GM19099 (cell line): Measurements from ENCODE around the gene ST8SIA5.

ENCODE experiments used
- POLR2A ChIP-seq: IDR thresholded peaks from 3 replicates; pipeline ENCODE4 v1.6.1; 2011; ENCODE audit warnings: low read depth; ENCODE audit not compliant: insufficient read length; ENCODE audit errors: extremely low read depth

Gene ST8SIA5

DNA sequence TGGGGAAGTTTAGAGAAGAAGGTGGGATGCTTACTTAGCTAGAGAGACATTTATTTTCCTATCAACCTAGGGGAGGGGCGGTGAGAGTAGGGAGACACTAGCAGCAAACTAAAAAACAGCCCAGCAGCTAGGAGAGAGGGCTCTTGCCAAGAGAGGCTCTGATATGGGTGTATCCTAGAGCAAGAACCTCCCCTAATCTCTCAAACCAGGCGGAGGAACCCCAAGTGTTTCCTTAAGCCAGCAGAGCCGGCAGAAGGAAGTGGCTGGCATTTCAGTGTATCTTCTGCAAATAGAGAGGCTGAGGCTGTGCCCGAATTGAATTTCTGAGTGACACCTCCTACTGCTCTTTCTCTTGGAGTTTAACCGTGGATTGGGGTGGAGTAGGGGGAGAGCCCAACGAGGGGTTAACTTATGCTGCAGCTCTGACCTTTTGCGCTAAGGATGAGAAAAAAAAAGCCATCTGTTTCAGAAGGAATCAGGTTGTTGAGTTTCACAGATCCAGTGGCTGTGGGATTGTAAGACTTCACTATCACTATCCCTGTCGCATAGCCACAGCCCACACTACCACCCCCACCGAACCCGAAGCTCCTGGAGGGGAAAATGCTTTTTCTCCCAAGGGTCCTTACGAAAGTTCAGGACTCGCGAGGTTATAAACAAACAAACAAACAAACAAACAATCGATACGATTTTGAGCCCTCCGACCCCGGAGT, 1.4 kb downstream of the ST8SIA5 start:
- no peak for TF ChIP-seq POLR2A

DNA sequence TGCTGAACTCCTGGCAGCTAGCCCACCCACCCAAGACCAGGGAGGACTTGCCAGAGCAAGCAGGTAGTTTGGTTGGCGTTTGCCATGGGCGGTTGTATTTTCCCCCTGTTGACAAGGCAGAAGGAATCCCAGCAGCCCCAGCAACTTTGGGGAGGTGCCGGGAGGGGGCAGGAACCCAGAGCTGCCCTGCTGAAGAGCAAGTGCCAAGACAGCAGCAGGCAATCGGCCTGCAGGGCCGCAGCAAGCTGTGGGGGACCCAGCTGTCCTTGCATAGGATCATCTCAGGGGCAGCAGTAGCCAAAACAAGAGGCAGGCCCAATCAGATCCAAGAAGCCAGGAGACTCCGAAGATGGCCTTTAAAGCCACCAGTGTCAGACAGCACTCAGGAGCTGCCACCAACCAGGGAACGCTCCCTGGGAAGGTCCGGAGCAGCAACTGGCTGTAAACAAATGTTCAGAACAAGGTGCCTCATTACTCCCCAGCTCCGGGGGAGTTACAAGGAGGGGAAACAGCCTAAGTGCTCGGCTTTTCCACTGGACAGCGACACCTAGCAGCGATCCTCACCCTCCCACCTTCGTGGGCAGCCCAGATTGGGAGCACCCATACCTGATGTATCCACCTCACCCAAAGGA, 2.1 kb downstream of the ST8SIA5 start:
- TF ChIP-seq POLR2A, result no peak

- no peak for TF ChIP-seq POLR2A
Observed at GRCh38 chr18:46754188-46754587, 2.7 kb downstream of the ST8SIA5 start.

GRCh38 chr18:46751882-46752281, 5.0 kb downstream of the ST8SIA5 start:
- no peak for TF ChIP-seq POLR2A

GRCh38 chr18:46750626-46751025, 6.2 kb downstream of the ST8SIA5 start:
- no peak for TF ChIP-seq POLR2A

GRCh38 chr18:46748466-46748865, 8.4 kb downstream of the ST8SIA5 start:
- no peak for TF ChIP-seq POLR2A

DNA sequence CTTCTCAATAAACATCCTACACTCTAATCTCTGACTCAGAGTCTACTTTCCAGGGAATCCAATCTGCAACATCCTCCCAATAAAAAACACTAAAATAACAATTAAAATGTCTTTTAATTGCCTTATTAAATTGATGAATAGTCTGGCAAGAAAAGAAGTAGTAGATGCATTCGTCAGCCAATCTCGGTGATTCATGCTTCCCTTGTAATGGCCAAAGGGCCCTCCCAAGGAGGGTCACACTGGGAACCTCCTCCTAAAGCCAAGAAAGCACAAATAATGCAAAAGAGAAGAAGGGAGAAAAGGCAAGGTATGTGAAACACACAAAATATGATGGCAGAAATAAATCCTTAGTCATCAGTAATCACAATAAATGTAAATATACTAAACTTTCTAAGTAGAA, 16.8 kb downstream of the ST8SIA5 start:
- no peak for TF ChIP-seq POLR2A

GRCh38 chr18:46738491-46738890, 18.4 kb downstream of the ST8SIA5 start:
- TF ChIP-seq POLR2A, result no peak

GRCh38 chr18:46736736-46737135, 20.1 kb downstream of the ST8SIA5 start:
- TF ChIP-seq POLR2A, result no peak

GRCh38 chr18:46736135-46736534, 20.7 kb downstream of the ST8SIA5 start:
- TF ChIP-seq POLR2A, result no peak

GRCh38 chr18:46734981-46735380, 21.9 kb downstream of the ST8SIA5 start:
- TF ChIP-seq POLR2A, result no peak

DNA sequence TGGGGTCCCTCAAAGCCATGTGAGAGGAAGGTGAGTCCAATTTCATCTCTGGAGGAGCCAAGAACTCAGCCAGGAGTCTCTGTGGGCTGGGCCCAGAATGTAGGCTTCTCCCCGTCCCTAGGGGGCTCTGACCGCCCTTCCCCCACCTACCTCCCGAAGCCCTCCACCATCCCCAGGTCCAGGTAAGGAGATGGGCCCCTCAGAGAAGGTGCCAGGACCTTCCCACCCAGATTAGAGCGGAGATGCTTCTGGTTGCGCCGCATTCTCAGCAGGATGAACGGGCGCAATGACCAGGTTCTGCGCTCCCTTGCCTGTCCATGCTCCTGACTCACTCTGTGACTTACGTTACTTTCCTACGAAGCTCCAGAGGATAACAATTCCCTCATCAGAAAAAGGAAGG, 23.0 kb downstream of the ST8SIA5 start:
- TF ChIP-seq POLR2A, result no peak

GRCh38 chr18:46732801-46733200, 24.1 kb downstream of the ST8SIA5 start:
- no peak for TF ChIP-seq POLR2A

- TF ChIP-seq POLR2A, result no peak
Observed at GRCh38 chr18:46732201-46732600, 24.7 kb downstream of the ST8SIA5 start.

- TF ChIP-seq POLR2A, result no peak
Observed at GRCh38 chr18:46731316-46731715, 25.5 kb downstream of the ST8SIA5 start.

GRCh38 chr18:46728219-46728930, 28.5 kb downstream of the ST8SIA5 start:
- no peak for TF ChIP-seq POLR2A
